HFF-Myc (cell line): ENCODE measurements around the gene OR4X2.
"Not testable (repeated sequence)": the region's sequence is repeated elsewhere in the genome, so short reads cannot be mapped to it uniquely, and the experiment has no call there.

Source experiments
- DNase-seq: peaks from one replicate; pipeline ENCODE4 v3.0.0-alpha.2; 2011; ENCODE audit warnings: low read depth; ENCODE audit errors: extremely low read depth
- H3K4me3 ChIP-seq: replicated peaks from 2 replicates; pipeline ENCODE4 v1.5.1; 2011; ENCODE audit warnings: low read depth, mild to moderate bottlenecking, control low read depth, low read length
- CTCF ChIP-seq: IDR thresholded peaks from 2 replicates; pipeline ENCODE4 v1.5.1; 2012; ENCODE audit warnings: mild to moderate bottlenecking, low read depth, low read length, control low read depth; ENCODE audit errors: missing control alignments

OR4X2 gene

GRCh38 chr11:48244804-48245203 lies at the start of gene OR4X2:
TSS of gene OR4X2 (plus strand) at chr11:48245104. CDS start at chr11:48245104, 0 bp downstream.
- no peak for TF ChIP-seq CTCF
- DNase-seq, result no peak
- H3K4me3 ChIP-seq, result no peak within 1 kb of the TSS

- no peak for DNase-seq
- no peak for TF ChIP-seq CTCF
- no peak overlapping the region for H3K4me3 ChIP-seq
These were observed 37.0 kb upstream of the OR4X2 start for GRCh38 chr11:48207881-48208280.

GRCh38 chr11:48210052-48210451 lies 34.9 kb upstream of the OR4X2 start:
- no peak for DNase-seq
- no peak overlapping the region for H3K4me3 ChIP-seq
- peak; percentile 33 for TF ChIP-seq CTCF

GRCh38 chr11:48216510-48216909 lies 28.4 kb upstream of the OR4X2 start, which contains the start of gene OR4B1:
TSS of gene OR4B1 (plus strand) at chr11:48216810. CDS start at chr11:48216810, 0 bp downstream.
- H3K4me3 ChIP-seq, result no peak within 1 kb of the TSS

GRCh38 chr11:48228761-48229160 lies 16.1 kb upstream of the OR4X2 start:
- no peak for TF ChIP-seq CTCF
- H3K4me3 ChIP-seq, result no peak overlapping the region
- no peak for DNase-seq

More at GRCh38 chr11:48216510-48216909, 28.4 kb upstream of the OR4X2 start, which contains the start of gene OR4B1:
- TF ChIP-seq CTCF, result no peak
- DNase-seq, result no peak

- not testable (repeated sequence) for DNase-seq
These were observed 14.8 kb upstream of the OR4X2 start for GRCh38 chr11:48230057-48230456.

GRCh38 chr11:48237727-48238126 lies 7.2 kb upstream of the OR4X2 start:
- no peak for DNase-seq
- no peak for TF ChIP-seq CTCF
- H3K4me3 ChIP-seq, result no peak overlapping the region

More at GRCh38 chr11:48230057-48230456, 14.8 kb upstream of the OR4X2 start:
- H3K4me3 ChIP-seq, result not testable (repeated sequence)
